SKM-1 treated with dmso at 0.1 percent for 144 hours (cell line): ENCODE measurements around the gene CCDC57.
"Not testable (repeated sequence)": the region's sequence is repeated elsewhere in the genome, so short reads cannot be mapped to it uniquely, and the experiment has no call there.

ENCODE experiments used
- DNase-seq: peaks from one replicate; lab custom pipeline; 2025; ENCODE audit not compliant: unreplicated experiment; lab: John Stamatoyannopoulos, UW

Gene CCDC57

GRCh38 chr17:82179412-82179811 lies 33.2 kb downstream of the CCDC57 start:
- no peak for DNase-seq

GRCh38 chr17:82178499-82179261 lies 34.0 kb downstream of the CCDC57 start:
- DNase-seq: no peak

GRCh38 chr17:82177761-82178498 lies 34.7 kb downstream of the CCDC57 start:
- DNase-seq: no peak

GRCh38 chr17:82177276-82177675 lies 35.4 kb downstream of the CCDC57 start:
- no peak for DNase-seq

- no peak for DNase-seq
Measured at GRCh38 chr17:82175951-82176350, 36.7 kb downstream of the CCDC57 start.

GRCh38 chr17:82175201-82175600 lies 37.4 kb downstream of the CCDC57 start:
- DNase-seq: no peak

- not testable (repeated sequence) for DNase-seq
Measured at GRCh38 chr17:82174042-82174857, 38.4 kb downstream of the CCDC57 start.

GRCh38 chr17:82173351-82174041 lies 39.1 kb downstream of the CCDC57 start:
- DNase-seq: no peak

GRCh38 chr17:82172486-82173160 lies 40.0 kb downstream of the CCDC57 start:
- no peak for DNase-seq

GRCh38 chr17:82171750-82172375 lies 40.8 kb downstream of the CCDC57 start:
- DNase-seq: no peak

GRCh38 chr17:82170412-82170961 lies 42.2 kb downstream of the CCDC57 start:
- DNase-seq: no peak

- no peak for DNase-seq
Measured at GRCh38 chr17:82168568-82168967, 44.1 kb downstream of the CCDC57 start.

- no peak for DNase-seq
Measured at GRCh38 chr17:82167028-82167427, 45.6 kb downstream of the CCDC57 start.

- DNase-seq: no peak
Measured at GRCh38 chr17:82164853-82165252, 47.8 kb downstream of the CCDC57 start.

GRCh38 chr17:82161216-82161615 lies 51.4 kb downstream of the CCDC57 start:
- DNase-seq: no peak

GRCh38 chr17:82160075-82160474 lies 52.6 kb downstream of the CCDC57 start:
- no peak for DNase-seq

- no peak for DNase-seq
Measured at GRCh38 chr17:82158825-82159224, 53.8 kb downstream of the CCDC57 start.

GRCh38 chr17:82157046-82158035 lies 55.3 kb downstream of the CCDC57 start:
- no peak for DNase-seq
